ENCODE data around the gene OR10A4.

- TF ChIP-seq POLR2A (IDR thresholded peaks at IDR 0.05) (no peak), CTCF (IDR thresholded peaks at IDR 0.05) (no peak)
Observed at GRCh38 chr11:6927030-6927617, 50.7 kb downstream of the OR10A4 start.
